Memory B cell (primary cell): ENCODE results near the gene PDE6B.

Experiments used
- ATAC-seq: fragments of 150-1000 bp; cut with Tn5 transposase; 2 replicates; pipeline ENCODE4 v1.10.0; 2021; ENCODE audit warnings: low read depth, mild to moderate bottlenecking, moderate library complexity
- DNase-seq, 2 donors: peaks; one replicate each; pipeline ENCODE4 v3.0.0; 2022; ENCODE audit warnings: low spot score in 2 of 2
- H3K27ac Mint-ChIP-seq: one replicate; pipeline ENCODE4 v1.8.0; 2022; ENCODE audit warnings: mild to moderate bottlenecking, moderate library complexity, mixed read lengths
- H3K27me3 Mint-ChIP-seq: one replicate; pipeline ENCODE4 v1.8.0; 2022; ENCODE audit warnings: mixed read lengths
- H3K36me3 Mint-ChIP-seq: one replicate; pipeline ENCODE4 v1.8.0; 2022; ENCODE audit warnings: mild to moderate bottlenecking, mixed read lengths
- H3K4me1 Mint-ChIP-seq: one replicate; pipeline ENCODE4 v1.8.0; 2022; ENCODE audit warnings: mixed read lengths
- H3K4me3 Mint-ChIP-seq: one replicate; pipeline ENCODE4 v1.8.0; 2022; ENCODE audit warnings: mild to moderate bottlenecking, moderate library complexity, mixed read lengths
- H3K9me3 Mint-ChIP-seq: one replicate; pipeline ENCODE4 v1.8.0; 2022; ENCODE audit warnings: mixed read lengths

Gene PDE6B

DNA sequence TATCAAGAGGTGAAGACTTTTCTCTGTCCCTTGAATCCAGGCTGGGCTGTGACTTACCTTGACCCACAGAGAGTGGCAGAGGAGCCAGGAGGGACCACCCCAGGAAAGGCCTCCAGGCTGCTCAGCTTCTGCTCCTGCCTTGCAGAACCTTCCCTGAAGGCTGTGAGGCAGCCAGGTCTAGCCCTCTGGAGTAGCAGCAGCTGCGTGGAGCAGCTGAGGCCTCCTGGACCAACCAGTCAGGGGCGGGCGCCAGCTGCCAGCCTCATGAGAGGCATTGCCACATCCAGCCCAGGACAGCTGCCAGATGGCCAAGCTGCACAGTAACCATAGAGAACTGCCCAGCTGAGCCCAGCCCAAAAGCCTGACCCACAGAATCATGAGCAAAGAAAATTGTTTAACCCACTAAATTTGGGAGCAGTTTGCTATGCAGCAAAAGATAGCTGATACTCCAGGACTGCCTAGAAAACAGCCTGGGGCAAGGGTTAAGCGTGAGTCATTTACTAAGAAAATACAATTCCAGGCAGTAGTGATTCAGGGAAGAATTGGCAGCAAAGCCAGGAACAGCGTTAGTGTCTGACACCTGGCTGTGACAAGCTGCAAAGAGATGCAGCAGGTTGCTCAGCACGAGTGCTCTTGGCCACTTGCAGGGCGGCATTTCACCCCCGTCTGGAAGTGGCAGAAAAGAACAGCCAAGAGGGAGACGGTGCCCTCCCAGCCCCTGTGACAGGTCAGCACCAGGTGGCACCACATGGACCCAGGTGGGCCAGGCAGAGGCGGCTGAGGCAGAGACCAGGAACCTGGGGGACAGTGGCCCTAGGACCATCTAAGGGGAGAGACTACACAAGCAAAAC lies 14.7 kb upstream of the PDE6B start:
- no peaks in the 10 kb centered on the region for H3K4me1 Mint-ChIP-seq
- H3K36me3 Mint-ChIP-seq = peaks cover 3% of the 10 kb centered on the region
- H3K27me3 Mint-ChIP-seq = peaks cover 17% of the 10 kb centered on the region
- peaks cover 12% of the 10 kb centered on the region for H3K9me3 Mint-ChIP-seq
- no peak overlapping the region for H3K4me3 Mint-ChIP-seq
- H3K27ac Mint-ChIP-seq = no peak overlapping the region
- DNase-seq (no peak), ATAC-seq (no peak)

GRCh38 chr4:612052-612748 lies 13.2 kb upstream of the PDE6B start:
- Mint-ChIP-seq H3K27me3 (peaks cover 17% of the 10 kb centered on the region), H3K27ac (no peak overlapping the region), H3K36me3 (peaks cover 5% of the 10 kb centered on the region), H3K4me1 (peaks cover 2% of the 10 kb centered on the region), H3K9me3 (peaks cover 15% of the 10 kb centered on the region), H3K4me3 (no peak overlapping the region)
- no peak for DNase-seq
- no peak for ATAC-seq

DNA sequence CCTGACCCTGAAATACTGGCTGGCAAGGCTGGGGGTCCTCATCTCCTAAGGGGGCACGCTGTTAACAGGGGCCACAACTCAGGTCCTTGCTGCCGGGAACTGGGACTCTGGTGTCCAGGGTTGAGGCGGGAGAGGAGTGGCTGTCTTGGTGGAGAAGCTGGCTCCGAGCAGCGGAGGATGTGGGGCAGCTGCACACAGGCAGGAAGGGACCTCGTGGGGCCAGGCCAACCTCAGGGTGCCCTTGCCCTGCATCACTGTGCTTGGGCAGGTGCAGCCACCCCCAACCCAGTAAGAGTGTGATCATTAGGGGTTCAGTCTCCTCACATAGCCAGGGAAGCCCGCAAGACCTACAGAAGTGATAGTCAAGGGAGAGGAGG lies 12.6 kb upstream of the PDE6B start:
- Mint-ChIP-seq H3K4me3 (no peak overlapping the region), H3K27ac (no peak overlapping the region), H3K4me1 (peaks cover 2% of the 10 kb centered on the region), H3K36me3 (peaks cover 5% of the 10 kb centered on the region), H3K9me3 (peaks cover 15% of the 10 kb centered on the region), H3K27me3 (peaks cover 20% of the 10 kb centered on the region)
- DNase-seq (no peak), ATAC-seq (no peak)

GRCh38 chr4:613126-613525 lies 12.2 kb upstream of the PDE6B start:
- no peak overlapping the region for H3K27ac Mint-ChIP-seq
- no peak for ATAC-seq
- H3K4me3 Mint-ChIP-seq = no peak overlapping the region
- H3K9me3 Mint-ChIP-seq = peaks cover 15% of the 10 kb centered on the region
- DNase-seq = no peak
- H3K4me1 Mint-ChIP-seq = peaks cover 2% of the 10 kb centered on the region
- peaks cover 5% of the 10 kb centered on the region for H3K36me3 Mint-ChIP-seq
- peaks cover 23% of the 10 kb centered on the region for H3K27me3 Mint-ChIP-seq

GRCh38 chr4:616091-616490 lies 9.3 kb upstream of the PDE6B start:
- H3K4me3 Mint-ChIP-seq = no peak overlapping the region
- no peak overlapping the region for H3K27ac Mint-ChIP-seq
- DNase-seq (no peak), ATAC-seq (no peak)
- H3K4me1 Mint-ChIP-seq = peaks cover 2% of the 10 kb centered on the region
- peaks cover 19% of the 10 kb centered on the region for H3K27me3 Mint-ChIP-seq
- peaks cover 9% of the 10 kb centered on the region for H3K9me3 Mint-ChIP-seq
- H3K36me3 Mint-ChIP-seq = peaks cover 2% of the 10 kb centered on the region

- peaks cover 9% of the 10 kb centered on the region for H3K9me3 Mint-ChIP-seq
- DNase-seq (no peak), ATAC-seq (no peak)
- H3K36me3 Mint-ChIP-seq = peaks cover 2% of the 10 kb centered on the region
- H3K27ac Mint-ChIP-seq = no peak overlapping the region
- H3K27me3 Mint-ChIP-seq = peaks cover 20% of the 10 kb centered on the region
- H3K4me3 Mint-ChIP-seq = no peak overlapping the region
- peaks cover 2% of the 10 kb centered on the region for H3K4me1 Mint-ChIP-seq
These were observed 8.3 kb upstream of the PDE6B start for GRCh38 chr4:616911-617643.

GRCh38 chr4:617644-618641 lies 7.4 kb upstream of the PDE6B start:
- Mint-ChIP-seq H3K9me3 (peaks cover 9% of the 10 kb centered on the region), H3K36me3 (peaks cover 2% of the 10 kb centered on the region), H3K4me1 (peaks cover 2% of the 10 kb centered on the region), H3K27ac (no peak overlapping the region), H3K4me3 (no peak overlapping the region), H3K27me3 (peaks cover 20% of the 10 kb centered on the region)
- ATAC-seq (no peak), DNase-seq (no peak)

- Mint-ChIP-seq H3K4me3 (no peak overlapping the region), H3K27me3 (peaks cover 17% of the 10 kb centered on the region), H3K4me1 (peaks cover 2% of the 10 kb centered on the region), H3K27ac (no peak overlapping the region), H3K9me3 (peaks cover 6% of the 10 kb centered on the region), H3K36me3 (peaks cover 2% of the 10 kb centered on the region)
- DNase-seq = no peak
- ATAC-seq = no peak
These were observed 5.2 kb upstream of the PDE6B start for GRCh38 chr4:620201-620600.

DNA sequence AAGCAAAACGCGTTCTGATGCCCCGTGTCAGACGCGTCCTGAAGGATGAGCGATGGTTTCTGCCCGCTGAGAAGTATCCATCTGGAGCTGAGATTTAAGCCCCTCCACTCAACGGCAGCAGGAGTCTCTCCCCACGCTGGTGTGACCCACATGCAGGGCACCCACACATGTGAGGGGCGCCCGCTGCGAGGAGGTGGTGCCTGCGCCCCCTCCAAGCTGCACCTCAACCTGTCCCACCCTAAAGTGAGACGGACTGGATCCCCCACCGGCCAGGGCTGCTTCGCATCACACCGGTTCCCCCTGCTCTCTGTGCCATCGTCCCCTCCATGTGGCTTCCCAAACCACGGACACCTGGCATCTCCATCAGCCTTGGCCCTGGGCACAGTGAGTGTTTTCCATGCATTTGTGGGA lies 4.5 kb upstream of the PDE6B start:
- no peak overlapping the region for H3K27ac Mint-ChIP-seq
- H3K4me1 Mint-ChIP-seq = peaks cover 2% of the 10 kb centered on the region
- no peak for ATAC-seq
- H3K9me3 Mint-ChIP-seq = peaks cover 2% of the 10 kb centered on the region
- H3K36me3 Mint-ChIP-seq = peaks cover 2% of the 10 kb centered on the region
- no peak overlapping the region for H3K4me3 Mint-ChIP-seq
- DNase-seq = no peak
- peaks cover 15% of the 10 kb centered on the region for H3K27me3 Mint-ChIP-seq

- H3K4me3 Mint-ChIP-seq = no peak overlapping the region
- no peak for ATAC-seq
- H3K9me3 Mint-ChIP-seq = no peaks in the 10 kb centered on the region
- no peak overlapping the region for H3K27ac Mint-ChIP-seq
- DNase-seq = no peak
- peaks cover 12% of the 10 kb centered on the region for H3K27me3 Mint-ChIP-seq
- H3K4me1 Mint-ChIP-seq = no peaks in the 10 kb centered on the region
- H3K36me3 Mint-ChIP-seq = no peaks in the 10 kb centered on the region
These were observed 3.9 kb upstream of the PDE6B start for GRCh38 chr4:621296-622070.

DNA sequence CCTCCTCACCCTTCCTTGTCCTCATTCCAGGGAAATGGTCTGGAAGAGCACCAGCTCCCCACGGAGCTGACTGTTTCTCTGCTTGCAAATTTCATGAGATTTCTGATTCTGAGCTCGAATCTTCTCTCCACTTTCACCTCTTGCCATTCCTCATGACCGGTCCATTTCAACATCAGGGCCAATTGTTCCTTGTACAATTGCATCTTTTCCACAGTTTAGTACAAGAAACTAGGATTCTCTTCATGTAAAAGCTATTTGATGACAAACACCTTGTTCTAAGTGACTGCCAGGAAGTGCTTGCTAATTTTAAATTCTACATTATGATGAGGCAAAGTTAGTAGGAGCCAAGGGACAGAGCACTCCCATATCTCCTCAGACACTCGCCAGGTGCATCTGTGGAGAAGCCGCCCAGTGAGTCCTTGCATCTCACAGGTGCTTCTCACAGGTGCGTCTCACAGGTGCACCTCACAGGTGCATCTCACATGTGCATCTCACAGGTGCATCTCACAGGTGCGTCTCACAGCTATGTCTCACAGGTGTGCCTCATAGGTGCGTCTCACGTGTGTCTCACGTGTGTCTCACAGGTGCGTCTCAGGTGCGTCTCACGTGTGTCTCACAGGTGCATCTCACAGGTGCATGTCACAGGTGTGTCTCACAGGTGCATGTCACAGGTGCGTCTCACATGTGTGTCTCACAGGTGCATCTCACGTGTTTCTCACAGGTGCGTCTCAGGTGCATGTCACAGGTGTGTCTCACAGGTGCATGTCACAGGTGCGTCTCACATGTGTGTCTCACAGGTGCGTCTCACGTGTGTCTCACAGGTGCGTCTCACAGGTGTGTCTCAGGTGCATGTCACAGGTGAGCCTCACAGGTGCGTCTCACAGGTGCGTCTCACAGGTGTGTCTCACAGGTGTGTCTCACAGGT lies 3.0 kb upstream of the PDE6B start:
- peaks cover 12% of the 10 kb centered on the region for H3K27me3 Mint-ChIP-seq
- no peak overlapping the region for H3K4me3 Mint-ChIP-seq
- DNase-seq (no peak), ATAC-seq (no peak)
- H3K27ac Mint-ChIP-seq = no peak overlapping the region
- H3K36me3 Mint-ChIP-seq = no peaks in the 10 kb centered on the region
- H3K4me1 Mint-ChIP-seq = no peaks in the 10 kb centered on the region
- H3K9me3 Mint-ChIP-seq = no peaks in the 10 kb centered on the region
